Measurements from ENCODE around the gene EEPD1. TPM values are rescaled to one million over a fixed set of nuclear protein-coding genes. Genes with fewer than 3 reads are reported as not detected.

EEPD1 gene
- total and polyA plus RNA-seq, 2 donors (not counting 3 experiments of a cell fraction or from before 2014, with no cell fraction given): 0.40 to 0.42 TPM

DNA sequence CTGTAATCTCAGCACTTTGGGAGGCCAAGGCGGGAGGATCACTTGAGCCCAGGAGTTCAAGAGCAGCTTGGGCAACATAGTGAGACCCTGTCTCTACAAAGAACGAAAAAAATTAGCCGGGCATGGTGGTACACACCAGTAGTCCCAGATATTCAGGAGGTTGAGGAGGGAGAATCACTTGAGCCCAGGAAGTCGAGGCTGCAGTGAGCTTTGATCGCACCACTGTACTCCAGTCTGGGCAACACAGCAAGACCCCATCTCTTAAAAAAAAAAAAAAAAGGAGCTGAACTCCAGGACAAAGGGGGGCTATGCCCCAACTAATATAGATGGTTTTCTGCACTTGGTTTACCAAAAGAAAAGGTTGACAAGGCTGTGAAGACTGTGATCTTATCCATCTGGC is 135.4 kb downstream of the EEPD1 start:
- no peaks in the 10 kb centered on the region for H3K27me3 ChIP-seq (ENCODE audit: control insufficient read depth in 2 of 2, insufficient read depth in 2 of 2, low read length in 2 of 2)
- no peaks in the 10 kb centered on the region for H3K9me1 ChIP-seq (replicated peaks; ENCODE audit: control insufficient read depth, extremely low read depth, insufficient read depth, low read length)
- no peaks in the 10 kb centered on the region for H4K20me1 ChIP-seq (replicated peaks; ENCODE audit: control insufficient read depth, extremely low read depth, insufficient read depth, low read length)
- dilution Hi-C loops (cut with MboI; ENCODE audit: extremely low pct_ligation_motif_present, low sequenced_read_pairs) (no loop called here), intact Hi-C loops (cut with micrococcal nuclease) (no loop called here)
- H3K4me2 ChIP-seq (ENCODE audit: insufficient read depth, low read length): no peak overlapping the region
- ChIA-PET CTCF (interaction anchor here (0.9 to 7.2 kb wide), 7 partner anchors 13 to 372 kb away, joined by 3 to 203 read pairs (median 7); no protein-coding TSS in a partner anchor), POLR2A (no interaction called here)
- H3K4me3 ChIP-seq (replicated peaks in 1 of 3; ENCODE audit: insufficient read depth in 1 of 3, low read depth in 1 of 3, low read length in 3 of 3): no peak overlapping the region
- no TSS peak for BruUV-seq (replicated peaks)
- H3K9ac ChIP-seq (replicated peaks; ENCODE audit: extremely low read depth, insufficient read depth, low read length): no peak overlapping the region
- H3K9me3 ChIP-seq (replicated peaks; ENCODE audit: control insufficient read depth, insufficient read depth, low read length): no peaks in the 10 kb centered on the region
- TF ChIP-seq, protein P1, sequence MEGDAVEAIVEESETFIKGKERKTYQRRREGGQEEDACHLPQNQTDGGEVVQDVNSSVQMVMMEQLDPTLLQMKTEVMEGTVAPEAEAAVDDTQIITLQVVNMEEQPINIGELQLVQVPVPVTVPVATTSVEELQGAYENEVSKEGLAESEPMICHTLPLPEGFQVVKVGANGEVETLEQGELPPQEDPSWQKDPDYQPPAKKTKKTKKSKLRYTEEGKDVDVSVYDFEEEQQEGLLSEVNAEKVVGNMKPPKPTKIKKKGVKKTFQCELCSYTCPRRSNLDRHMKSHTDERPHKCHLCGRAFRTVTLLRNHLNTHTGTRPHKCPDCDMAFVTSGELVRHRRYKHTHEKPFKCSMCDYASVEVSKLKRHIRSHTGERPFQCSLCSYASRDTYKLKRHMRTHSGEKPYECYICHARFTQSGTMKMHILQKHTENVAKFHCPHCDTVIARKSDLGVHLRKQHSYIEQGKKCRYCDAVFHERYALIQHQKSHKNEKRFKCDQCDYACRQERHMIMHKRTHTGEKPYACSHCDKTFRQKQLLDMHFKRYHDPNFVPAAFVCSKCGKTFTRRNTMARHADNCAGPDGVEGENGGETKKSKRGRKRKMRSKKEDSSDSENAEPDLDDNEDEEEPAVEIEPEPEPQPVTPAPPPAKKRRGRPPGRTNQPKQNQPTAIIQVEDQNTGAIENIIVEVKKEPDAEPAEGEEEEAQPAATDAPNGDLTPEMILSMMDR (IDR thresholded peaks at IDR 0.05; ENCODE audit: extremely low read depth in 1 of 2, insufficient read depth in 1 of 2, low read depth in 1 of 2, low read length in 2 of 2): no peak
- TF ChIP-seq EZH2 (IDR thresholded peaks at IDR 0.05; ENCODE audit: borderline replicate concordance, low read depth, low read length, severe bottlenecking): no peak
- TF ChIP-seq POLR2A (IDR thresholded peaks at IDR 0.05; ENCODE audit: low read depth, low read length): no peak
- no peak for FAIRE-seq
- peaks cover 7% of the 10 kb centered on the region for H3K4me1 ChIP-seq (ENCODE audit: control insufficient read depth, extremely low read depth, insufficient read depth, low read length)
- H3K27ac ChIP-seq (ENCODE audit: insufficient read depth, low read depth, low read length): no peak overlapping the region
- no peaks in the 10 kb centered on the region for H3K36me3 ChIP-seq (ENCODE audit: control insufficient read depth in 2 of 2, extremely low read depth in 1 of 2, insufficient read depth in 2 of 2, low read length in 2 of 2)
- no peaks in the 10 kb centered on the region for H3K79me2 ChIP-seq (ENCODE audit: control insufficient read depth, insufficient read depth, low read length)
- no peak overlapping the region for H2AFZ ChIP-seq (ENCODE audit: low read depth, low read length)
- no peak for DNase-seq (ENCODE audit: low read depth, low spot score)

DNA sequence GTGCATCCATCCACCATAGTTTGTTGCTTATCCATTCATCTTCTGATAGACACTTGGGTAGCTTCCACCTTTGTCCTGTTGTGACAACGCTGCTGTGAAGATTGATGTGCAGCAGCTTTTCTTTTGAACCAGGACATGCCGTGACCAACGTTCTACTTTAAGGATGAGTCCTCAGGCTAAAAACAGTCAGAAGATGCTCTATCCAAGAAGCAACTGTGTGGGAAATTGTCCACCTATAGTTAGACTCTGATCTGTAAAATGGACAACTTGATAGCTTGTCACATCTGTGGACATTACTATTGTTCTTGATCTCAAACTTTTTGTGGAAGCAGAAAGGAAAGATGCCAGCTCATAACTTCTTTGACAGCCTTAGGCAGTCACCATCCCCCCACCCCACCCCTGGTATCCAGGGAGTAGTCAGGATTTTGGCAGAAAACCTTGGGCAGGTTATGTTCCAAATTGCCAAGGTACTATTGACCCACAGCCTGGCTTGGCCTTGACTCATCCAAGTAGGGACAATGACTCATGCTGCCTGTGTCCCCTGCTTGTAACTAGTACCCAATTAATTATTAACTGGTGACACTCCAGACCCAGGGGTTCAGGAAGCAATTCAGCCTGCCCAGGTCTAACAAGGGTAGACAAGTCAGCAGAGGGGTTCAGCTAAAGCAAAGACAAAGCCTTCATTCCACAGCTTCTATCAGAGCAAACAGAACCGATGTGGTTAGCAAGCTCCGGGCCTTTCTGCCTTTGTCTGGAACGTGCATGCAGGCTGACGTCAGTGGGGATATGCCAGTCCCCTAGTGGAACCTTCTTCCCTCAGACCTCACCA is 137.0 kb downstream of the EEPD1 start:
- intact Hi-C loops (cut with micrococcal nuclease) (loop anchor here (10.0 kb wide), 1 partner anchor 595 kb away; the partner anchor contains the start of gene HERPUD2), dilution Hi-C loops (cut with MboI; ENCODE audit: extremely low pct_ligation_motif_present, low sequenced_read_pairs) (no loop called here)
- H3K4me2 ChIP-seq (ENCODE audit: insufficient read depth, low read length): no peak overlapping the region
- H4K20me1 ChIP-seq (replicated peaks; ENCODE audit: control insufficient read depth, extremely low read depth, insufficient read depth, low read length): no peaks in the 10 kb centered on the region
- no peaks in the 10 kb centered on the region for H3K9me1 ChIP-seq (replicated peaks; ENCODE audit: control insufficient read depth, extremely low read depth, insufficient read depth, low read length)
- CTCF ChIA-PET: interaction anchor here (1.1 to 7.2 kb wide), 9 partner anchors 9 to 373 kb away, joined by 3 to 203 read pairs (median 7); no protein-coding TSS in a partner anchor
- BruUV-seq (replicated peaks): no TSS peak
- peaks cover 7% of the 10 kb centered on the region for H3K4me1 ChIP-seq (ENCODE audit: control insufficient read depth, extremely low read depth, insufficient read depth, low read length)
- no peak overlapping the region for H3K9ac ChIP-seq (replicated peaks; ENCODE audit: extremely low read depth, insufficient read depth, low read length)
- no peak for TF ChIP-seq JUN (IDR thresholded peaks at IDR 0.05; ENCODE audit: borderline replicate concordance, insufficient read depth, insufficient read length, low read depth)
- no peak for TF ChIP-seq POLR2A (IDR thresholded peaks at IDR 0.05; ENCODE audit: low read depth, low read length)
- DNase-seq (ENCODE audit: low read depth, low spot score) (no peak), FAIRE-seq (no peak)
- no peak overlapping the region for H3K27ac ChIP-seq (ENCODE audit: insufficient read depth, low read depth, low read length)
- H3K4me3 ChIP-seq (replicated peaks in 1 of 3; ENCODE audit: insufficient read depth in 1 of 3, low read depth in 1 of 3, low read length in 3 of 3): no peak overlapping the region
- H3K36me3 ChIP-seq (ENCODE audit: control insufficient read depth in 2 of 2, extremely low read depth in 1 of 2, insufficient read depth in 2 of 2, low read length in 2 of 2): no peaks in the 10 kb centered on the region
- H2AFZ ChIP-seq (ENCODE audit: low read depth, low read length): no peak overlapping the region
- POLR2A ChIA-PET: no interaction called here
- H3K9me3 ChIP-seq (replicated peaks; ENCODE audit: control insufficient read depth, insufficient read depth, low read length): no peaks in the 10 kb centered on the region
- H3K79me2 ChIP-seq (ENCODE audit: control insufficient read depth, insufficient read depth, low read length): no peaks in the 10 kb centered on the region
- no peaks in the 10 kb centered on the region for H3K27me3 ChIP-seq (ENCODE audit: control insufficient read depth in 2 of 2, insufficient read depth in 2 of 2, low read length in 2 of 2)
